Kidney glomerular epithelial cell (primary cell): ENCODE measurements around the gene RACK1.

Experiments
- DNase-seq: peaks from one replicate; lab custom pipeline; 2025; lab: John Stamatoyannopoulos, UW

Gene RACK1

GRCh38 chr5:181195249-181195761 is 48.4 kb downstream of the RACK1 start:
- DNase-seq: no peak

- DNase-seq: no peak
These were observed 49.0 kb downstream of the RACK1 start for GRCh38 chr5:181194489-181195248.

- DNase-seq: no peak
These were observed 50.0 kb downstream of the RACK1 start for GRCh38 chr5:181193656-181194055.

- DNase-seq: no peak
These were observed 51.2 kb downstream of the RACK1 start for GRCh38 chr5:181192337-181193046.

GRCh38 chr5:181191526-181192336 is 52.0 kb downstream of the RACK1 start:
- DNase-seq: no peak

GRCh38 chr5:181190711-181191525 is 52.8 kb downstream of the RACK1 start:
- DNase-seq: no peak

- no peak for DNase-seq
These were observed 53.6 kb downstream of the RACK1 start for GRCh38 chr5:181189962-181190710.

GRCh38 chr5:181189363-181189961 is 54.2 kb downstream of the RACK1 start:
- no peak for DNase-seq

- no peak for DNase-seq
These were observed 54.9 kb downstream of the RACK1 start for GRCh38 chr5:181188700-181189362.

GRCh38 chr5:181187500-181188213 is 56.0 kb downstream of the RACK1 start:
- no peak for DNase-seq

GRCh38 chr5:181186986-181187499 is 56.7 kb downstream of the RACK1 start:
- DNase-seq: no peak
